Measurements from ENCODE around the gene PPP4C.

The PPP4C gene

DNA sequence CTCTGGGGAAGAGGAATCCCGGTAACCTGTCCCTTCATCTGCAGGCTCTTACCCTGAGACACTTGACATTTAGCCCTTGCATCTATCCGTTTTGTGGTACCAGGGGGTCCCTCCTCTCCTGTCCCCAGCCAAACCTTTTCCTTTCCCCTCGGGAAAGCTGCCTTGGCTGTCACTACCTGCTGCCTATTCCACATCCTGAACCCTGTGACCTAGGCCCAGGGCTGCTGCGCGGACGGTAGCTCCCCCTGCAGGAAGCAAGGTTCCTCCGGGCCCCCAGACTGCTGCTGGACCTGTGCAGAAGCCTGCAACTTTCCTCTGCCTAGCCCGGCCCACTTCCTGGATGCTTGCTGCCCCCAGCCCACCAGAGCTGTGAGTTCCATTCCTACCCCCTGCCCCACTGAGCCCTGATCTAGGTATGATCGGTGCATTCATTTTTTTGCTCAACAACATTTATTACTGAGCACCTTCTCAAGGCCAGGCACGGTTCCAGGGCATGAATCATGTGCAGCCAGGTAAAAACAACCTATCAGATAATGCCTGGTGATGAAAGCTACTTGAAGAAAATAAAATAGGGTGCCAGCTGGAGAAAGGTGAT, 20.7 kb upstream of the PPP4C start:
- H3K4me3 ChIP-seq (ENCODE audit: low read depth, low read length) = no peak overlapping the region
- DNase-seq (ENCODE audit: low read depth) = no peak
- peak; percentile 18; the same call in 1 of the 2 replicates for TF ChIP-seq CTCF (IDR thresholded peaks at IDR 0.05; ENCODE audit: control insufficient read depth, extremely low read depth, insufficient read depth)

GRCh38 chr16:30060346-30060745, 15.4 kb upstream of the PPP4C start:
- no peak for TF ChIP-seq CTCF (IDR thresholded peaks at IDR 0.05; ENCODE audit: control insufficient read depth, extremely low read depth, insufficient read depth)
- no peak overlapping the region for H3K4me3 ChIP-seq (ENCODE audit: low read depth, low read length)
- no peak for DNase-seq (ENCODE audit: low read depth)

DNA sequence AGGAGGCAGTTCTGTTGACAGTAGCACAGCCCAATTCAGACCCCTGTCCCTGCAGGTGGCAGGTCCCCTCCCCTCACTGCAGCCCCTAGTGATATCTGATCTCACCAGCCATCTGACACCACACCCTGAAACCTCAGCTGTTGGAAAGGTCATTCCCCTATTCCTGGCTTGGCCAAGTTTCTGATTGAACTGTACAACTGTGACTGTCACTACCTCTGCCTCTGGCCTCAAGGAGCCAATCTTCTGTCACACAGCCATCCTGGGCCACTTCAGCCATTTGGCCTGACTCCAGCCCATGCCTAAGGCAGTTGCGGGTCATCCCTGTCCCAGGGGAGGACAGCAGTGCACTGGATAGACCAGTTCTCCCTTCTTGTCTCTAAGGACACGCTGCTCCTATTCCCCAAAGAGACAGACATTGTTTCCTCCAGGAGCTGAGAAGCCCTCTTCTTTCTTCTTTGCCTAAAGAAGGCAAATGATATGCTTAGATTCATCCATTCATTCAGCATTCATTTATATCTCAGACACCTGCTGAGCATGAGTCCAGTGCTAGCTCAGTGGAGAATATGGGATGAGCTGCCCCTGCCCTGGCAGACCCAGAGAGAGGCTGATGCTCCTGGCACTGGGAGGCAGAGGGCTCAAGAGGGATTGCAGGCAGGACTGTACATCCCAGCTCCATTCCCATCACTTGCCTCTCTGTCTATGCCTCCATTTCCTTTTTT, 14.8 kb upstream of the PPP4C start:
- peak; percentile 87 for DNase-seq (ENCODE audit: low read depth)
- H3K4me3 ChIP-seq (ENCODE audit: low read depth, low read length) = no peak overlapping the region
- no peak for TF ChIP-seq CTCF (IDR thresholded peaks at IDR 0.05; ENCODE audit: control insufficient read depth, extremely low read depth, insufficient read depth)

DNA sequence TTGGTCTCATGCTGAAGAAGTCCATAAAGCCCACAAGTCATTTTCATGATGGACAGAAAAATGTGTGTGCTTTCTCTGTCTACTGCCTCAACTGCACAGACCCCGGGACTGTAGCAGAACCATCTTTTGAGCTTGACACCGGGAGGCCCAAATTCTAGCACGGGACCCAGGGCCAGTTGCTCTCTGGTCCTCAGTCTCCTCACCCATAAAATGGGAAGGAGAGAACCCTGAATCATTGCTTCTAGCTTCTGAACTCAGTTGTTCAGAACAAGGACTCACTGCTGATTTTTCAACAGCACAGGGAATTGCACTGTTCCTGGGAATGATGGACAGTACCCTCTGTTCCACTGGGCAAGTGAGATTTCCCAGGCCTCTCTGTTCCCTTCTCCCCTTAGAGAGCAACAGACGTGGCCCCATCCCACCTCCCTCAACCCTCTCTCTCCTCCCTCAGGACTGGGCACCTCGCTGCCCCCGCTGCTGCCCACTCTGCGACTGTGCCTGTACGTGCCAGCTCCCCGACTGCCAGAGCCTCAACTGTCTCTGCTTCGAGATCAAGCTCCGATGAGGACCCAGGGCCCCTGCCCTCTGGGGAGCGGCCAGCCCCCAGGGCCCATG, 12.4 kb upstream of the PPP4C start:
- DNase-seq (ENCODE audit: low read depth) = no peak
- H3K4me3 ChIP-seq (ENCODE audit: low read depth, low read length) = peak overlapping the region; percentile 98
- TF ChIP-seq CTCF (IDR thresholded peaks at IDR 0.05; ENCODE audit: control insufficient read depth, extremely low read depth, insufficient read depth) = no peak

- TF ChIP-seq CTCF (IDR thresholded peaks at IDR 0.05; ENCODE audit: control insufficient read depth, extremely low read depth, insufficient read depth) = peak; percentile 41
- H3K4me3 ChIP-seq (ENCODE audit: low read depth, low read length) = peak overlapping the region; percentile 98
- no peak for DNase-seq (ENCODE audit: low read depth)
Observed at GRCh38 chr16:30063893-30064728, 11.7 kb upstream of the PPP4C start.

DNA sequence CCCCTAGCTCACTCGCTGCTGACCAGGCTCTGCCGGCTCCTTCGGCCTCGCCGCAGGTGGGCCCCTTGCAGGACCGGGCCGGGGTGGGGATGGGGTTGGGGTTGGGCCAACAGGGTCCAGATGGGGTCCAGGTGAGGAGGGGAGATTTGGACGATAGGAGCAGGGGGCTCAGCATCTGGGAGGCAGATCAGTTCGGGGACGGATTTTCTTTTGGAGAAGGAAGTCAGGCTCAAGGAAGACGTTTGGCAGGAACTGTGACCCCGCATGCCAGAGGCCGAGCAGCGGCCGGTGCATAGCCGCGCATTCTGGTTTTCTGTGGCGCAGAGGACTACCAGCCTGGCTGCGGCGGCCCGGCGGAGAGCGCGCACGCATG, 11.1 kb upstream of the PPP4C start:
- no peak for DNase-seq (ENCODE audit: low read depth)
- no peak for TF ChIP-seq CTCF (IDR thresholded peaks at IDR 0.05; ENCODE audit: control insufficient read depth, extremely low read depth, insufficient read depth)
- peak overlapping the region; percentile 98 for H3K4me3 ChIP-seq (ENCODE audit: low read depth, low read length)
